NB4 (cell line): ENCODE measurements around the gene PC.

Source experiments
- DNase-seq: peaks from one replicate; pipeline ENCODE4 v3.0.0; 2010; ENCODE audit warnings: low read depth
- H3K4me3 ChIP-seq: one replicate; pipeline ENCODE4 v1.5.1; 2011; ENCODE audit warnings: mild to moderate bottlenecking, low read depth, low read length, moderate library complexity
- CTCF ChIP-seq: IDR thresholded peaks from one replicate; pipeline ENCODE4 v1.5.1; 2012; ENCODE audit warnings: low read depth, low read length
- MAX ChIP-seq: IDR thresholded peaks from 2 replicates; pipeline ENCODE4 v1.6.1; 2011; ENCODE audit warnings: low read depth, low read length
- MYC ChIP-seq: IDR thresholded peaks from 2 replicates; pipeline ENCODE4 v1.6.1; 2011; ENCODE audit warnings: low read depth, low read length
- POLR2A ChIP-seq: IDR thresholded peaks from 2 replicates; pipeline ENCODE4 v1.6.1; 2011; ENCODE audit warnings: mild to moderate bottlenecking; ENCODE audit not compliant: insufficient read length; ENCODE audit errors: extremely low read depth

PC gene

GRCh38 chr11:66856496-66857233, 101.5 kb downstream of the PC start, which contains the start of gene LRFN4:
TSS of gene LRFN4 (plus strand) at chr11:66857064. CDS start at chr11:66857745, 681 bp downstream.
- no peak for DNase-seq
- H3K4me3 ChIP-seq, result peak within 1 kb of the TSS; percentile 76
- TF ChIP-seq MYC (no peak; the same call in 1 of the 2 replicates), MAX (peak; percentile 93)

GRCh38 chr11:66855574-66856495, 102.3 kb downstream of the PC start:
- TF ChIP-seq POLR2A, result peak; percentile 78
- no peak; the same call in none of the 2 replicates for TF ChIP-seq MAX
- TF ChIP-seq MYC, result peak; percentile 66; the same call in 1 of the 2 replicates
- peak overlapping the region; percentile 71 for H3K4me3 ChIP-seq
- peak; percentile 96 for DNase-seq

- TF ChIP-seq MAX (no peak), POLR2A (no peak), CTCF (no peak), MYC (no peak)
- no peak for DNase-seq
- no peak overlapping the region for H3K4me3 ChIP-seq
Observed at GRCh38 chr11:66854729-66855211, 103.4 kb downstream of the PC start.

- TF ChIP-seq CTCF (no peak), MAX (no peak), POLR2A (no peak), MYC (no peak)
- DNase-seq, result no peak
- H3K4me3 ChIP-seq, result no peak overlapping the region
Observed at GRCh38 chr11:66854231-66854661, 103.9 kb downstream of the PC start.

GRCh38 chr11:66853242-66854229, 104.6 kb downstream of the PC start:
- no peak for TF ChIP-seq MYC
- no peak for TF ChIP-seq CTCF
- no peak for TF ChIP-seq POLR2A
- TF ChIP-seq MAX, result no peak
- no peak overlapping the region for H3K4me3 ChIP-seq
- DNase-seq, result no peak

GRCh38 chr11:66852466-66853241, 105.5 kb downstream of the PC start:
- TF ChIP-seq MYC (no peak), MAX (no peak), CTCF (no peak), POLR2A (no peak)
- no peak for DNase-seq
- H3K4me3 ChIP-seq, result no peak overlapping the region
